GM10266 (cell line): ENCODE results near the gene SCUBE2.

Experiments used
- DNase-seq: peaks from one replicate; pipeline ENCODE4 v3.0.0; 2012; ENCODE audit errors: extremely low spot score
- CTCF ChIP-seq: IDR thresholded peaks from 2 replicates; pipeline ENCODE4 v1.5.1; 2012; ENCODE audit warnings: mild to moderate bottlenecking, low read depth; ENCODE audit not compliant: control insufficient read depth, insufficient read depth; ENCODE audit errors: missing control alignments

The SCUBE2 gene

GRCh38 chr11:8973121-8973520 lies 118.3 kb downstream of the SCUBE2 start:
- no peak for DNase-seq
- TF ChIP-seq CTCF, result no peak

GRCh38 chr11:8971924-8972316 lies 119.5 kb downstream of the SCUBE2 start:
- DNase-seq, result no peak
- no peak for TF ChIP-seq CTCF

GRCh38 chr11:8971196-8971923 lies 120.0 kb downstream of the SCUBE2 start:
- DNase-seq, result no peak
- TF ChIP-seq CTCF, result no peak
